HCEC 1CT (cell line): ENCODE measurements around the gene DHRS3.
A peak's percentile ranks its signal among the peaks of the same experiment; 100 is the strongest.
"Not testable (repeated sequence)": the region's sequence is repeated elsewhere in the genome, so short reads cannot be mapped to it uniquely, and the experiment has no call there.

Source experiments
- DNase-seq: peaks from one replicate; pipeline ENCODE4 v3.0.0-alpha.2; 2017

Gene DHRS3

DNA sequence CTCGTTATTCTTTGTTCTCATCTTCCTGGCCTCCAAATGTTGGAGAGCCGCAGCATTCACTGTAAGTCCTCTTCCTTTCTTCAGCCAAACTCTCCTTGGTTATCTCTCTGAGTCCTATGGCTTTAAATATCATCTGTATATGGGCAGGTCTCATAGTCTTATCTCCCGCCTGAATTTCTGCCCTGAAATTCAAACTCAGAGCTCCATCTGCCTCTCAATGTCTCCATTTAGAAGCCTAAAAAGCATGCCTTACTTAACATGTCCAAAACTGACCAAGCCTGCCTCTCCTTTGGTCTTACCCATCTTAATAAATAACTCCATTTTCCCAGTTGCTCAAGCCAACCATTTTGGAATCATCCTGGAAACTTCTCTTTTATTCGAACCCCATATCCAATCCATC lies 80.7 kb downstream of the DHRS3 start:
- no peak for DNase-seq

DNA sequence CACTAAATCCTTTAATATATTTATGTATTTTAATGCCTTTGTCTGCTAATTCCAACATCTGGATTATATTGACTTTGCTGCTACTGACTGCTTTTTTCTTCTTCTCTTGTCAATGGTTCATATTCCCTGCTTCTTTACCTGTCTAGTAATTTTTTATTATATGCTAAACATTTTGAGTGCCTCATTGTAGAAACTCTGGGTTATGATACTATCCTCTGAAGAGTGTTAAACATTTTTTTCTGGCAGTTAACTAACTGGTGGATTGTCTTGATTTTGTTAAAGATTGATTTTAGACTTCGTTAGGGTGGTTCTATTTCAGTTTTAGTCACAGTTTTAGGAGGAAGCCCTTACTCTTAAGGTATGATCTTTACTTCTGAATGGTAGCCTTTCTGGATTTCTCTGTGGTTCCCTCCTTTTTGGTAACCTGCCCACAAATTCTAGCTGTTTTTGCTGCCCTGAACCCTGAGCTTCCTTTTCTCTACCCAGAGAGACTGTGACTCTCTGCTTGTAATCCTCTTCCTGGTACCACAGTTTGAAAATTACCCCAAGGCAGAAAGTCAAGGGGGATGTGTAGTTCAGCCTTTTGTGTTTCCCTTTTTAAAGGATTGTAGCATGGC lies 81.9 kb downstream of the DHRS3 start:
- no peak for DNase-seq

DNA sequence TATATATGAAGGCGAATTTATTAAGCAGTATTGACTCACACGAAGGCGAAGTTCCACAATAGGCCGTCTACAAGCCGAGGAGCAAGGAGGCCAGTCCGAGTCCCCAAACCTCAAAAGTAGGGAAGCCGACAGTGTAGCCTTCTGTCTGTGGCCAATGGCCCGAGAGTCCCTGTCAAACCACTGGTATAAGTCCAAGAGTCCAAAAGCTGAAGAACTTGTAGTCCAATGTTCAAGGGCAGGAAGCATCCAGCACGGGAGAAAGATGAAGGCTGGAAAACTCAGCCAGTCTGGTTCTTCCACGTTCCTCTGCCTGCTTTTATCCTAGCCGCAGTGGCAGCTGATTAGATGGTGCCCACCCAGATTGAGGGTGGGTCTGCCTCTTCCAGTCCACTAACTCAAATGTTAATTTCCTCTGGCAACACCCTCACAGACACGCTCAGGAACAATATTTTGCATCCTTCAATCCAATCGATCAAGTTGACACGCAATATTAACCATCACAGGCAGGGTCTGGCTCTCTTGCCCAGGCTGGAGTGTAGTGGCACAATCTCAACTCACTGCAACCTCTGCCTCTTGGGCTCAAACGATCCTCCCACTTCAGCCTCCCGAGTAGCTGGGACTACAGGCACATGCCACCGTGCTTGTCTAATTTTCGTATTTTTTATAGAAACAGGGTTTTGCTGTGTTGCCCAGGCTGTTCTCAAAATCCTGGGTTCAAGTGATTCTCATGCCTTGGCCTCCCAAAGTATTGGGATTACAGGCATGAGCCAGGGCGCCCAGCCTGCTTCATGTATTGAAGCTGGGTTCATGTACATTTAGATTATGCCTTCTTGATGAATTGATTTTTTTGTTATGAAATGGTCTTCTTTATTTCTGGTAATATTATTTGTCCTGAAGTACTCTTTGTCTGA lies 85.3 kb downstream of the DHRS3 start:
- DNase-seq: no peak

DNA sequence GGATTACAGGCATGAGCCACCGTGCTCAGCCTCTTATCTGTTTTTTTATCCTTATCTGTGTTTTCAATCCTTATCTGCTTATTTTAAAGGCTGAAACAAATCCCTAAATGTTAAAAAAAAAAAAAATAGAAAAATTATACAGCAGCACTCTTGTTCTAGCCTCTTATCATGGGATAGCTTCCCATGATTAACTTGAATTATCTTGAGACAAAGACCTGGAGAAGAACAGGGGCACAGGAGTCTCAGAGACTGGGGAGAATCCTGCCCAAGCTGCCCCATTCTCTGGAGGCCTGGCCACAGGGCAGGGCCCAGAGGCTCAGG lies 86.9 kb downstream of the DHRS3 start:
- DNase-seq: no peak

DNA sequence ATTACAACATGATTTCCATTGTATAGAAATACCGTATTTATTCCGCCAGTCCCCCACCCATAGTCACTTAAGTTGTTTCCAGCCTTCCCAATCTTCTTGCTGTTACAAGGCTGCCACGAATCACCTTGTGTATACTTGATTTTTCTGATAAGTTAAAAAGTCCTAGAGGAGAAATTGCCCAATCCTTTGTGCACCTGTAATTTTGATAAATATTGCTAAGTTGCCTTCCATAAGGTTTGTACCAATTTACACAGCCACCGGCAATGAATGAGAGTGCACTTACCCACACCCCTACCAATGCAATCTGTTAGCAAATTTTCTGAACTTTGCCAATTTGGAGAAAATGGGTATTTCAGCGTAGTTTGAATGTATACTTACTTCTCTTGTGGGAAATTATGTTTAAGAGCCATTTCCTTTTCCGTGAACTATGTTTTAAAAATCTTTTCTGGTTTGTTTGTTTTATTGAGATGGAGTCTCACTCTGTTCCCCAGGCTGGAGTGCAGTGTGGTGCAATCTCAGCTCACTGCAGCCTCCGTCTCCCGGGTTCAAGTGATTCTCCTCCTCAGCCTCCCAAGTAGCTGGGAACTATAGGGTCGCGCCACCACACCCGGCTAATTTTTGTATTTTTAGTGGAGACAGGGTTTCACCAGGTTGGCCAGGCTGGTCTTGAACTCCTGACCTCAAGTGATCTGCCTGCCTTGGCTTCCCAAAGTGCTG lies 87.4 kb downstream of the DHRS3 start:
- no peak for DNase-seq

DNA sequence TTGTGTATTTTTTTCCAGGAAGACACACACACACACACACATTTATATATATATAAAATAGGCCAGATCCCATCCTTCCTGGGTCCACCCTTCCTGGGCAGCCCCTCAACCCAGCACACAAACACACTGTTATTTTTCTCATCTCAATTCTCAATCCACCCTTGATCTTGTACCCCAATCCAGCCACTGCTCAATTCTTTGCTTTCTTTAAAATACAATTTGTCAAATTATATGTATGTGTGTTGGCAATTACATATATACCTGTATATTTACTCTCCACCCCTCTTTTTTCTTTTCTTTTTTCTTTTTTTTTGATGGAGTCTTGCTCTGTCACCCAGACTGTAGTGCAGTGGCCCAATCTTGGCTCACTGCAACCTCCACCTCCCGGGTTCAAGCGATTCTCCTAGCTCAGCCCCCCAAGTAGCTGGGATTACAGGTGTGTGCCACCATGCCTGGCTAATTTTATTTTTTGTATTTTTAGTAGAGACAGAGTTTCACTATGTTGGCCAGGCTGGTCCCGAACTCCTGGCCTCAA lies 88.3 kb downstream of the DHRS3 start:
- DNase-seq: no peak

DNA sequence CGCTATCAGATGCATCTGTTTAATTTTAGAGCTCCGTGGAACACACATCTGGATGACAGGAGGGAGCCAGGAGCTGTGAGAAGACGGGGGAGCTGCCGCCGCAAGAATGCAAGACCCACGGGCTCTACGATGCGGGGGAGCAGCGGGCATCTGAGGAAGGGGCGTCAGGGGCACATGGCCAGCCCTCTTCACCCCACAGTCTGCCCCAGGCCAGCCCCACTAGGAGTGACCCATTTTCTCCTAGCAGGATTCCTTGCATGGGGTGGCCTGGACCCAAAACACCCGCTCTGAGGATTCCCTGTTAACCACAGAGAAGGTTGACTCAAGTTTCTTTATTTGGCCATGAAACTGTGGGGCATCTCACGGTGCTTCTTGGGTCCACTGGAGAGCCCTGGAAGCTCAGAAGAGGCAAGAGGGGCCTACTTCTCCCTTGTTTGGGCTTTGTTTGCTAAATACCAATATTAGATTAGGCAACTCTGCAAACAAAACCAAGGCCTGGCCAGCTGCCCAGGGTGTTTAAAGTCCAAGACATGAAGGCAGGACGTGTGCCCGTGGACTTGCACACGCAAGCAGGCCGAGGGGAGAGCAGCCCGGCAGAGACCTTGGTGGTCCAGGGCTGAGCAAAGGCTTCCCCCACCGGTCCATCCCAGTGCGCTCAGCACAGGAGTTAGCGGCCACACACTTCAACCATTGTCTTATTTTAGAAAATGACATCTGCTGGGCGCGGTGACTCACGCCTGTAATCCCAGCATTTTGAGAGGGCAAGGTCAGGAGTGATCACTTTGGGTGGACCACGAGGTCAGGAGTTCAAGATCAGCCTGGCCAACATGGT lies 89.8 kb downstream of the DHRS3 start:
- peak; percentile 55 for DNase-seq

DNA sequence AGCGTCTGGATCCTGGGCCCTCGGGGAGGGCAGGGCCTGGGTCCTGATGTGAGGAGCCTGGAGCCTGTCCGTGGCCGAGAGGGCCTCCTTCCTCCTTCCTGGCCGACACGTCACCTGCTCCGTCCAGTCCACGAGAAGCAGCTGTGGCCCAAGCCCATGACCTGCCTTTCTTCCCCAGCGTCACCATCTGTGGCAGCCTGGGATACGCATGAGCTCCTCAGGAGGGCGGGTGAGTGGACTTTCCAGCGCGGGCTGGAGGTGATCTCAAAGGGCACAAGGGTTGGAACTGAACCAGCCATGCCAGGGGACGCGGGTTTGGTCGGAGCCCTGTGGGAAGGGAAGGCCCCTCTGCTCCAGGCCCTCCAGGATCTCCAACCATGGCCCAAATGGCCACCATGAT lies 90.4 kb downstream of the DHRS3 start:
- DNase-seq: no peak

DNA sequence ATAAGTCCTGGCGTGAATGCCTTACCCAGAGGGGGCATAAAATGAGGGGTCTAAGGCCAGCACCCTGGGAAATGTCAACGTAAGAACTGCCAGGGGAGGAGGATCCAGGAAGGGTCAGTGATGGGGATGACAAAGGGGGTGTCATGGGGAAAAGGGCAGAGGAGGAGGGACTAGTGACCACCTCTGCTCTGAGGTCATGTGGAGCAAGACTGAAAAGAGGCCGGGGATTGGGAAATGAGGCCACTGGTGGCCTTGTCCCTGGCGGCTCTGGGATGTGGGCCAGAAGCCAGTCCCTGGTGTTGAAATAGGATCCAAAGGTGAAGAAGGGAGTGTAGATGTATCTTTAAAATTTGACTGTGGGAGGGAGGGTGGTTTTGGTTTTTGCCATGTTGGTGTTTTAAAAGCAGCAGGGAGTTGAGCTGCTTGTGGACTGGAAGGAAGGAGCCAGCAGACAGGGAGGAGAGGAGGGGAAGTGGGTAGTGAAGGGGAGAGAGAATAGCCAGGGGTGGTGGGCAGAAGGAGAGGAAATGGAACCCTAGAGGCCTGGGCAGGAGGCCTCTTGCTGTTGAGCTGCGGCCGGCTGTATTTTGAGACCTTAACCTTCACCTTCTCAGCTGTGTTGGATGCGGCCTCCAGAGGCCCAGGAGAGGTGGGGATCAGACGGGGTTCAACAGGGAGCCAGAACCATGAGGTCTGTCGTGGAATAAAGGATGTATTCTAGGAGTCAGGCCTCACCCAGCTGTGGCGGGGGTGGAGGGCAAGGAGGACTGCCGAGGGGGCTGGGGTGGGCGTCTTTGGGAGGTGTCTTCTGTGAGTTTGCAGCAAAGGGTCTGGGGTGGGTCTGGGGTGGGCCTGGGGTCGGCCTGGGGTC lies 92.5 kb downstream of the DHRS3 start:
- no peak for DNase-seq

DNA sequence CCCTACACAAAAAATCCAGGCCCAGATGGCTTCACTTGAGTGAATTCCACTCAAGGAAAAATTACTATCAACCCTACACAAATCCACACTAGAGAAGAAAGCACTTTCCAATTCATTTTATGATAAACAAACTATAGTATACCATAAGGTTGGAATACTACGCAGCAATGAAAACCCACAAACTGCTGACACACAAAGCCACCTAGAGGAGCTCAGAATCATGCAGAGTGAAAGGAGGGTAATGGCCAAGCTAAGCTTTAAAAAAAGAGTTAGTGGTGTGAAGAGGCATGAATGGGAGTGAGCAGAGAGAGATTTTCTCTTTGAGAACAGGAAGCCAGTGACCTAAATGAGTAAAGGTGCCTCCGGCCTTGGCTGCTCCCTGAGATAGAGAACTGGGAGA lies 93.7 kb downstream of the DHRS3 start:
- DNase-seq: no peak

DNA sequence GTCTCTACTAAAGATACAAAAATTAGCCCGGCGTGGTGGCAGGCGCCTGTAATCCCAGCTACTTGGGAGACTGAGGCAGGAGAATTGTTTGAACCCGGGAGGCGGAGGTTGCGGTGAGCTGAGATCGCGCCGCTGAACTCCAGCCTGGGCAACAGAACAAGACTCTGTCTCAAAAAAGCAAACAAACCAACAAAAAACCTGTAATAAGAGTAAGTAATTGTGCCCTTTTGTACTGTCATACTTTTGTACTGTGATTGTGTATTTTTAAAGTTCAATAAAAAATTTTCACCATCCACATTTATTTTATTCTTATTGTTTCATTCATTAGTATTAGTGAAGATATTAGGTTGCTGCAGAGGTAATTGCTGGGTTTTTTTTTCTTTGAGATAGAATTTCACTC lies 95.2 kb downstream of the DHRS3 start:
- not testable (repeated sequence) for DNase-seq

DNA sequence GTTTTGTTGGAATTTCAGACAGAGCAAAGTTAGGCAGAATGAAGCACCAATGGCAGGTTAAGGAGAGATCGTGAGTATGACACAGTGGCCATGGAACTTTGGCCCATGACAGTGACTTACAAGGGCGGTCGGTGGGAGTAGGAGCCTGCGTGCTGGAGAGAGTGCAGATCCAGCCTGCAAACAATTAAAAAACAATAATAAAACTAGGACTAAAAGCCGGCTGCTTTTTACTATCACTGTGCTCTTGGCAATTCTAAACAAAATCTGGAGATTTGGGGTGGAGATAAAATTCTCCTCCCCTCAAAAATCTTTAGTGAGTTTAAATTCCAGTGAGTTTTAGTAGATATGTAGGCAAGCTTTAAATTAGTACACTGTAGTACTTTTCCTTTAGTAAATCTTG lies 96.9 kb downstream of the DHRS3 start:
- DNase-seq: no peak

DNA sequence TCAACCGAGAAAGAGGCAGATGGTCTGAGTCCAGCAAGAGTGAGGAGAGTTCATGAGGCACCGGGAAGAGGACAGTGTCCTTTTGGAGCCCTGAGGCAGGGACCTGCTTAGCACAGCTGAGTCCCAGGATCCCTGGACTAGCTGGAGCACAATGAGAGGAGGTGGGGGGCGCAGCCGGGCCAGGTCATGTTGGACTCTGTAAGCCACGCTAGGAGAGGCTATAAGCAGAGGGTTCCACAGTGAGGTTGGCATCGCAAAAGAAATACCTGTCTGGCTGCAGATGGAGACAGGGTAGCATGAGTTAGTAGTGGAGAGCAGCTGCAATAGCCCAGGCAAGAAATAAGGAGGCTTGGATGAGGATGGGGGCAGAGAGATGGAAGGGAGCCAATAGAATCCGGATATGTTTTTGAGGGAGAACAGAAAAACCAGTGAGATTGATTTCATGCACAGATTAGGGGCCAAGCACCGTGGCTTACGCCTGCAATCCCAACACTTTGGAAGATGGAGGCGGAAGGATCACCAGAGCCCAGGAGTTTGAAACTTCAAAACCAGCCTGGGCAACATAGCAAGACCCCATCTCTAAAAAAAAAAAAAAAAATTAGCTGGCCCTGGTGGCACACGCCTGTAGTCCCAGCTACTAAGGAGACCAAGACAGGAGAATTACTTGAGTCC lies 98.2 kb downstream of the DHRS3 start:
- no peak for DNase-seq

DNA sequence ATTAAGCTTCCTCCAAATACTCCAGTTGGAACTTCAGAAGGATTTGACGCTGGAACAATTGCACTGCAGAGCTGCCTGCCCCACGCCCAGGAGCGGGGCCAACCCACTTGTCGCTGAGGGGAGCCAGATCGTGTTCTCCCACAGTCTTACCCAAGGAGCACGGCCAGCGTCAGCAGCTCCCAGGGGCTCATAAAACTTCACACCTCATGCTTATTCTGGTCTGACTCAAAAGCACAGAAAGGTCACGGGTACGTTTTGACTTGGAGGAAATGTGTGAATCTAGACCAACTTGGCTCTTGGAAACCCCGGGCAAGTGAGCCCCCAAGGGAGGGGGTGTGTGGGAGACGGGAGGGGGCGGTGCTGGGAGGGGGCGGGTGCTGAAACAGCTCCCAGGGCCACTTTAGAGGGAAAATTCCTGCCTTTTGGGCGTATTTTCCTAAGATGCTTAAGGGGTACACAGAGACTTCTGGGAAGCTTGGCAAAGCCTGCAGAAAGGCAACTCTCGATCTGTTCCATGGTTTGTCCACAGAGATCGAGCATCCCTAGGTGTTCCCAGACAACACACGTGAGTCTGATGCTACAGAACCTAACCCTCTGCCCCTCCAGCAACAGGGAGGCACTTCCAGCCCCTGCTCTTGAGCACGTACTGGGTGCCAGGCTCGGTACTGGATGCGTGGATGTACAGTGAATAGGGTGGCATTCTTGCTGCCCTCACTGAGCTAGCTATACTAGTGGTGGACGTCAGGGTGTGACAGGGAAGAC lies 98.9 kb downstream of the DHRS3 start:
- DNase-seq: peak; percentile 7
